ENCODE results near the gene DDX28. TPM values are rescaled to one million over a fixed set of nuclear protein-coding genes. Genes with fewer than 3 reads are reported as not detected.

DDX28 gene
- total and polyA plus RNA-seq, 9 of the 15 experiments (the other 6 are each of a cell fraction or from before 2014, with no cell fraction given) = 2.8 to 24.5 (median 15.9) TPM

GRCh38 chr16:68022728-68023537 is at the start of gene DDX28, which contains the start of gene DUS2 (continued):
- peak; percentile 99 for TF ChIP-seq ZNF407 (IDR thresholded peaks at IDR 0.05; ENCODE audit: low read depth)
- peak; percentile 60 for TF ChIP-seq TAF7 (tag; IDR thresholded peaks at IDR 0.05)
- 0 out of 2 replicates have a peak, but pooled peaks have one; percentile 25 for TF ChIP-seq ATF6 (CRISPR knock-in tag; IDR thresholded peaks at IDR 0.05)

Measured in K562 (cell line).